Measurements from ENCODE around the gene ISL1.

Gene ISL1

GRCh38 chr5:51377151-51378060, 5.8 kb upstream of the ISL1 start:
- H3K27me3 ChIP-seq (ENCODE audit: control insufficient read depth, insufficient read depth, low read length, poor library complexity, severe bottlenecking) = peaks cover 84% of the 10 kb centered on the region
- peaks cover 29% of the 10 kb centered on the region for H3K4me1 ChIP-seq (ENCODE audit: control insufficient read depth, insufficient read depth, low read length)
- no peaks in the 10 kb centered on the region for H3K9me3 ChIP-seq (ENCODE audit: control insufficient read depth, low read length)
- peak overlapping the region; percentile 2 for H3K4me3 ChIP-seq (ENCODE audit: insufficient read depth, low read depth, low read length)
- H3K27ac ChIP-seq (ENCODE audit: insufficient read depth, low read depth, low read length, poor library complexity, severe bottlenecking) = no peak overlapping the region
- 1 to 2% methylated on average over 40 of the region's 40 CpGs for WGBS, 2 experiments
- no peaks in the 10 kb centered on the region for H3K36me3 ChIP-seq (ENCODE audit: control insufficient read depth, insufficient read depth, low read length)

- H3K9me3 ChIP-seq (ENCODE audit: control insufficient read depth, low read length) = no peaks in the 10 kb centered on the region
- H3K36me3 ChIP-seq (ENCODE audit: control insufficient read depth, insufficient read depth, low read length) = no peaks in the 10 kb centered on the region
- peaks cover 34% of the 10 kb centered on the region for H3K4me1 ChIP-seq (ENCODE audit: control insufficient read depth, insufficient read depth, low read length)
- H3K27ac ChIP-seq (ENCODE audit: insufficient read depth, low read depth, low read length, poor library complexity, severe bottlenecking) = no peak overlapping the region
- no peak overlapping the region for H3K4me3 ChIP-seq (ENCODE audit: insufficient read depth, low read depth, low read length)
- 1% methylated on average over 12 of the region's 12 CpGs for WGBS, 2 experiments
- peaks cover 90% of the 10 kb centered on the region for H3K27me3 ChIP-seq (ENCODE audit: control insufficient read depth, insufficient read depth, low read length, poor library complexity, severe bottlenecking)
Observed at GRCh38 chr5:51378061-51378409, 5.2 kb upstream of the ISL1 start.

- Histone ChIP-seq H3K36me3 (ENCODE audit: control insufficient read depth, insufficient read depth, low read length) (no peaks in the 10 kb centered on the region), H3K27ac (ENCODE audit: insufficient read depth, low read depth, low read length, poor library complexity, severe bottlenecking) (no peak overlapping the region), H3K27me3 (ENCODE audit: control insufficient read depth, insufficient read depth, low read length, poor library complexity, severe bottlenecking) (peaks cover 96% of the 10 kb centered on the region), H3K4me3 (ENCODE audit: insufficient read depth, low read depth, low read length) (no peak overlapping the region), H3K4me1 (ENCODE audit: control insufficient read depth, insufficient read depth, low read length) (peaks cover 37% of the 10 kb centered on the region), H3K9me3 (ENCODE audit: control insufficient read depth, low read length) (no peaks in the 10 kb centered on the region)
- 0 to 1% methylated on average over 35 to 37 of the region's 37 CpGs for WGBS, 2 experiments
Observed at GRCh38 chr5:51378448-51379330, 4.6 kb upstream of the ISL1 start.

DNA sequence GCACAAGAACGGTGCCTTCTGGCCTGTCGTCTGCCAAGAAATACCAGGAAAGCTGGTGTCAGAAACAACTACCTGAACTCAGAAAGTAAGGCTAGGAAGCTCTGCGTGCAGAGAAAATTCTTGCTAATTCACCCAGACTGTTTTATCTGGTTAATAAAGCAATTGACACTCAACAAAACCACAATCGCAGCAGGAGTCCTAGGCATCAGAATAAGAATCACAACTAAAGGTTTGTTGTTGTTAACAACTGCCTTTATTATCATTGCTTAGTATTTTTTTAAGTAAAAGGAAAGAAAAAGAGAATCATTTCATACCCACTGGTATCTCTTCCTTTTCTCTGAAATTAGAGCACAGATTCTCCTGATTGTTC, 3.9 kb upstream of the ISL1 start:
- Histone ChIP-seq H3K27ac (ENCODE audit: insufficient read depth, low read depth, low read length, poor library complexity, severe bottlenecking) (no peak overlapping the region), H3K36me3 (ENCODE audit: control insufficient read depth, insufficient read depth, low read length) (no peaks in the 10 kb centered on the region), H3K4me3 (ENCODE audit: insufficient read depth, low read depth, low read length) (no peak overlapping the region), H3K4me1 (ENCODE audit: control insufficient read depth, insufficient read depth, low read length) (peaks cover 39% of the 10 kb centered on the region), H3K9me3 (ENCODE audit: control insufficient read depth, low read length) (no peaks in the 10 kb centered on the region), H3K27me3 (ENCODE audit: control insufficient read depth, insufficient read depth, low read length, poor library complexity, severe bottlenecking) (peaks cover 100% of the 10 kb centered on the region)
- 0 to 1% methylated on average over 4 of the region's 4 CpGs for WGBS, 2 experiments

- WGBS, 2 experiments = 0 to 1% methylated on average over 3 to 5 of the region's 7 CpGs
- H3K27me3 ChIP-seq (ENCODE audit: control insufficient read depth, insufficient read depth, low read length, poor library complexity, severe bottlenecking) = peaks cover 100% of the 10 kb centered on the region
- H3K9me3 ChIP-seq (ENCODE audit: control insufficient read depth, low read length) = no peaks in the 10 kb centered on the region
- H3K27ac ChIP-seq (ENCODE audit: insufficient read depth, low read depth, low read length, poor library complexity, severe bottlenecking) = no peak overlapping the region
- peaks cover 39% of the 10 kb centered on the region for H3K4me1 ChIP-seq (ENCODE audit: control insufficient read depth, insufficient read depth, low read length)
- H3K4me3 ChIP-seq (ENCODE audit: insufficient read depth, low read depth, low read length) = no peak overlapping the region
- no peaks in the 10 kb centered on the region for H3K36me3 ChIP-seq (ENCODE audit: control insufficient read depth, insufficient read depth, low read length)
Observed at GRCh38 chr5:51380603-51381207, 2.5 kb upstream of the ISL1 start.

DNA sequence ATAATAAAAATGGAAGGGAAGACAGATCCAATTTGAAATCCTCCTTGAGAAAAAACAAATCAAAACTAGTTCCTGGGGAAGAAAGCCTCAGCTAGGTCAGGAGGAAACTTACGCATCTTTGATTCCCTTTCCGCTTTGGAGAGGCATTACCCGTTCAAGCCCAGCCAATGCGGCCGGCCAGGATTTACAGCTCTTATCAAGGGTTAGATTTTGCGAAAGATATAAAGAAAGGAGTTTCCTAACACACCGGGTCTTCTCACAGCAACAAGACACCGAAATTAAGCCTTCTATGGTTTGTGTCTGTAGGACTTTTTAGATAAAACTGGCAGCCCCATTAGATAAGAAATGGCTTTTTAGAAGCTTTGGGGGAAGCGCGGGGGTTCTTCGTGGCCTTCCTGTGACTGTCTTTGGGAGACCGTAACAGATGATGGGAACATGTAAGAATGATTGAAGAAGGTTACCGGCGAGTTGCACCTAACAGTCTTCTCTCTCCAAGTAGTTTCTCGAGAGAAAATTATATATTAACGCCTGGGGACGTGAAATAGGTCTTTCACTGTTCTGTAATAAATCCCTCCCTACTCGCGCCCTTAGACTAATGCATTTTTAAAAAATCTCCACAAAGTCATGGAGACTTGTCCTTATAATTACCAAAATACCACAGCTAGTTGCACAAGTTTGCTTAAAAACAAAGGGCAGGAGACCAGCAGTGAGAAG, 1.3 kb upstream of the ISL1 start:
- H3K4me3 ChIP-seq (ENCODE audit: insufficient read depth, low read depth, low read length) = peak overlapping the region; percentile 50
- H3K9me3 ChIP-seq (ENCODE audit: control insufficient read depth, low read length) = no peaks in the 10 kb centered on the region
- 5% methylated on average over 17 to 19 of the region's 19 CpGs for WGBS, 2 experiments
- no peaks in the 10 kb centered on the region for H3K36me3 ChIP-seq (ENCODE audit: control insufficient read depth, insufficient read depth, low read length)
- H3K4me1 ChIP-seq (ENCODE audit: control insufficient read depth, insufficient read depth, low read length) = peaks cover 35% of the 10 kb centered on the region
- peaks cover 100% of the 10 kb centered on the region for H3K27me3 ChIP-seq (ENCODE audit: control insufficient read depth, insufficient read depth, low read length, poor library complexity, severe bottlenecking)
- no peak overlapping the region for H3K27ac ChIP-seq (ENCODE audit: insufficient read depth, low read depth, low read length, poor library complexity, severe bottlenecking)

DNA sequence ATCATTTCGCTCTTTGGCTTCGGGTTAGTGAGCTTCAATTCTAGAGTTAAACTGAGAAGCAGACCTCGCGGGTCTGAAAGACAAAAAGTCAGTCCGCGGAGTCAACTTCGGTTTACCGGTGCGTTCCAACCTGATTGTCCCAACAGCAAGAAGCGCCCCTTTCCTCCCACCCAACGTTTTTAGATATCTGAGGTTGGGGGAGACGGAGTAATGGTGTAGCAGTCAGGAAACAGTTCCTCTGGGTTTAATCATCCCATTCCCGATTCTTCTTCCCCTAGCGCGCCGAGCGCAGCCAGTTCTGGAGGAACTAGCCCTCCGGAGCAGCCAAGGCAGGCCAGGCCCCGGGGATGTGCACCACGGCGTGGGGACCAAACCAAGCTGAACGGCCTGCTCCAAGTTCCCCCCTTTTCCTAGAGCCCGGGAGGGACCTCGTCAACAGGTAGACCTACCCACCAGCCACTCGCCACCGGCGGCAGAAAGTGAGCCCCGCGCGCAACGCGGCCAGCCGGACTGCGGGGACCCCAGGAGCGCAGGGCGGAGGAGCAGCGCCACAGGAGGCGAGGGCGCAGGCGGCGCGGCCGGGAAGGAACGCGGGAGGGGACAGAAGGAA, 622 bp upstream of the ISL1 start:
- Histone ChIP-seq H3K4me3 (ENCODE audit: insufficient read depth, low read depth, low read length) (peak overlapping the region; percentile 50), H3K9me3 (ENCODE audit: control insufficient read depth, low read length) (no peaks in the 10 kb centered on the region), H3K4me1 (ENCODE audit: control insufficient read depth, insufficient read depth, low read length) (peaks cover 37% of the 10 kb centered on the region), H3K27ac (ENCODE audit: insufficient read depth, low read depth, low read length, poor library complexity, severe bottlenecking) (no peak overlapping the region), H3K27me3 (ENCODE audit: control insufficient read depth, insufficient read depth, low read length, poor library complexity, severe bottlenecking) (peaks cover 100% of the 10 kb centered on the region), H3K36me3 (ENCODE audit: control insufficient read depth, insufficient read depth, low read length) (no peaks in the 10 kb centered on the region)
- 0 to 1% methylated on average over 44 to 45 of the region's 45 CpGs for WGBS, 2 experiments

- no peaks in the 10 kb centered on the region for H3K36me3 ChIP-seq (ENCODE audit: control insufficient read depth, insufficient read depth, low read length)
- H3K9me3 ChIP-seq (ENCODE audit: control insufficient read depth, low read length) = no peaks in the 10 kb centered on the region
- peaks cover 100% of the 10 kb centered on the region for H3K27me3 ChIP-seq (ENCODE audit: control insufficient read depth, insufficient read depth, low read length, poor library complexity, severe bottlenecking)
- H3K4me3 ChIP-seq (ENCODE audit: insufficient read depth, low read depth, low read length) = no peak overlapping the region
- peaks cover 22% of the 10 kb centered on the region for H3K4me1 ChIP-seq (ENCODE audit: control insufficient read depth, insufficient read depth, low read length)
- WGBS, 2 experiments = 3 to 8% methylated on average over 7 to 10 of the region's 12 CpGs
- H3K27ac ChIP-seq (ENCODE audit: insufficient read depth, low read depth, low read length, poor library complexity, severe bottlenecking) = no peak overlapping the region
Observed at GRCh38 chr5:51384281-51384840, 1.1 kb downstream of the ISL1 start.

DNA sequence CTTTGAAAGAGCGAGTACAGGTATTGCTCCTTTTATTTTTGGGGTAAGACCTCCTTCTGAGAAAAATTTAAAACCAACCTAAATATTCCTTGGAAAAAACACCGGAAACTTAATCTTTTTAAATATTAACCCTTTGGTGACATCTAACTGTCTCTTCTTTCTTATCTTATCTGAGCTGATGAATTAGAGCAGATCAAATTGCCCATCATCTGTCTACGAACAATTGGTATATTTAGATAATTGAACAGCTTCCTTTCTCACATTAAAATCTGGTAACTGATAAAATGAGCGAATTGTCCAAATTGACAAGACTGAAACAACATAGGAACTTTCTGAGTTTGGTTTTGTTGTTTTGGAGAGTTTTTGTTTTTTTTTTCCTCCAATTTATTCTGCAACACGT, 2.0 kb downstream of the ISL1 start:
- Histone ChIP-seq H3K4me1 (ENCODE audit: control insufficient read depth, insufficient read depth, low read length) (peaks cover 28% of the 10 kb centered on the region), H3K27ac (ENCODE audit: insufficient read depth, low read depth, low read length, poor library complexity, severe bottlenecking) (no peak overlapping the region), H3K27me3 (ENCODE audit: control insufficient read depth, insufficient read depth, low read length, poor library complexity, severe bottlenecking) (peaks cover 100% of the 10 kb centered on the region), H3K36me3 (ENCODE audit: control insufficient read depth, insufficient read depth, low read length) (no peaks in the 10 kb centered on the region), H3K4me3 (ENCODE audit: insufficient read depth, low read depth, low read length) (no peak overlapping the region), H3K9me3 (ENCODE audit: control insufficient read depth, low read length) (no peaks in the 10 kb centered on the region)
- WGBS, 2 experiments = 6 to 17% methylated on average over 4 of the region's 5 CpGs

Data from ectodermal cell (in vitro differentiated cells).